HepG2 (cell line): ENCODE measurements around the gene NUP93. TPM values are rescaled to one million over a fixed set of nuclear protein-coding genes. Genes with fewer than 3 reads are reported as not detected.
A peak's percentile ranks its signal among the peaks of the same experiment; 100 is the strongest.

ENCODE experiments used
- HIVEP1 ChIP-seq: sonication (generic); formaldehyde crosslinking; IDR thresholded peaks from 2 replicates; pipeline ENCODE4 v1.4.0; 2020; ENCODE audit warnings: mild to moderate bottlenecking, missing genetic modification reagents
- NCOA5 ChIP-seq: sonication (generic); formaldehyde crosslinking; IDR thresholded peaks from 2 replicates; pipeline ENCODE4 v1.4.0; 2020; ENCODE audit warnings: missing genetic modification reagents
- STAG1 ChIP-seq: sonication (generic); formaldehyde crosslinking; IDR thresholded peaks from 2 replicates; pipeline ENCODE4 v1.4.0; 2020; ENCODE audit warnings: missing genetic modification reagents
- TAF1 ChIP-seq: sonication (generic); formaldehyde crosslinking; IDR thresholded peaks from 2 replicates; pipeline ENCODE4 v1.4.0; 2020; ENCODE audit warnings: missing genetic modification reagents
- ZFX ChIP-seq: sonication (generic); formaldehyde crosslinking; IDR thresholded peaks from 2 replicates; pipeline ENCODE4 v1.4.0; 2020; ENCODE audit warnings: mild to moderate bottlenecking, low read depth, missing genetic modification reagents, moderate library complexity
- ZNF335 ChIP-seq: sonication (generic); formaldehyde crosslinking; IDR thresholded peaks from 2 replicates; pipeline ENCODE4 v1.4.0; 2020; ENCODE audit warnings: missing genetic modification reagents
- ZNF577 ChIP-seq: sonication (generic); formaldehyde crosslinking; IDR thresholded peaks from 2 replicates; pipeline ENCODE4 v1.4.0; 2020; ENCODE audit warnings: mild to moderate bottlenecking, low read depth, missing genetic modification reagents, borderline replicate concordance
- polyA plus RNA-seq, 8 experiments: library from polyadenylated mRNA; depleted of rRNA in 3 of 8; stranded (reverse) in 7 of 8; unstranded in 1 of 8; fragments of >200 nt; fragmentation: Illumina TruSeq in 4 of 8; extraction: Trizol in 4 of 8; gene quantifications; 2 replicates each; pipeline versions ENCODE4 v1.2.1 to v1.2.3, GENCODE V29; 2011 to 2016; ENCODE audit warnings: low read depth in 4 of 8, missing spikeins in 1 of 8, mixed read lengths in 1 of 8; ENCODE audit not compliant: insufficient read depth in 1 of 8
- total RNA-seq, 5 experiments: library from RNA; depleted of rRNA; stranded (reverse); fragments of >200 nt; fragmentation: Illumina TruSeq; extraction: Trizol; gene quantifications; 2 replicates each; pipeline ENCODE4 v1.2.3, GENCODE V29; 2016; ENCODE audit warnings: low read depth in 1 of 5
- TF ChIP-seq, protein P1 (sequence below): sonication (generic); formaldehyde crosslinking; IDR thresholded peaks from 2 replicates; pipeline ENCODE4 v1.5.1; 2020; ENCODE audit warnings: mild to moderate bottlenecking, missing genetic modification reagents, moderate library complexity
- TF ChIP-seq, protein P2 (sequence below): sonication (generic); formaldehyde crosslinking; IDR thresholded peaks from 2 replicates; pipeline ENCODE4 v1.5.0; 2020; ENCODE audit warnings: mild to moderate bottlenecking, missing genetic modification reagents, moderate library complexity
- TF ChIP-seq, protein P3 (sequence below): sonication (generic); formaldehyde crosslinking; IDR thresholded peaks from 2 replicates; pipeline ENCODE4 v1.4.0; 2020; ENCODE audit warnings: mild to moderate bottlenecking, missing genetic modification reagents

Gene NUP93
- total and polyA plus RNA-seq, 2 of the 13 experiments (the other 11 are each of a cell fraction or from before 2014, with no cell fraction given) = 58.5 to 140 TPM

DNA sequence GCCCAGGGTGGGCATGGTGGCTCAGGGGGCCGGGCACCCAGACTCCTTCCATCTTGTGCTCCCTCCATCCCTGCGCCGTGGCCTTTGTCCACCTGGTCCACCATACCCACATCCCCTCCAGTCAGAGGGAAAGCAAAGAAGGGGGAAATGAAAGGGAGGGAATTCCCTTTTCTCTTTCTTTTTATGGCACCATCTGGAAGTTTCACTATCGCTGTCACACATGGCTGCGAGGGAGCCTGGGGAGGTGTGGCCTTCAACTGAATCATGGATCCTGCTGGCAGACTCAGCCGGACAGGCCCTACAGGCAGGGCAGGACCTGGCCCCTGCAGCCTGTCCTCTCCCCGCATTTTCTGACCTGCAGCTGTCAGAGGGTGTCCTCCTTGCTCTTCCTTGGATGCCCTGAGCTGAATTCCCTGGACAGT is 141.3 kb downstream of the NUP93 start (continued):
- TF ChIP-seq, protein P1, sequence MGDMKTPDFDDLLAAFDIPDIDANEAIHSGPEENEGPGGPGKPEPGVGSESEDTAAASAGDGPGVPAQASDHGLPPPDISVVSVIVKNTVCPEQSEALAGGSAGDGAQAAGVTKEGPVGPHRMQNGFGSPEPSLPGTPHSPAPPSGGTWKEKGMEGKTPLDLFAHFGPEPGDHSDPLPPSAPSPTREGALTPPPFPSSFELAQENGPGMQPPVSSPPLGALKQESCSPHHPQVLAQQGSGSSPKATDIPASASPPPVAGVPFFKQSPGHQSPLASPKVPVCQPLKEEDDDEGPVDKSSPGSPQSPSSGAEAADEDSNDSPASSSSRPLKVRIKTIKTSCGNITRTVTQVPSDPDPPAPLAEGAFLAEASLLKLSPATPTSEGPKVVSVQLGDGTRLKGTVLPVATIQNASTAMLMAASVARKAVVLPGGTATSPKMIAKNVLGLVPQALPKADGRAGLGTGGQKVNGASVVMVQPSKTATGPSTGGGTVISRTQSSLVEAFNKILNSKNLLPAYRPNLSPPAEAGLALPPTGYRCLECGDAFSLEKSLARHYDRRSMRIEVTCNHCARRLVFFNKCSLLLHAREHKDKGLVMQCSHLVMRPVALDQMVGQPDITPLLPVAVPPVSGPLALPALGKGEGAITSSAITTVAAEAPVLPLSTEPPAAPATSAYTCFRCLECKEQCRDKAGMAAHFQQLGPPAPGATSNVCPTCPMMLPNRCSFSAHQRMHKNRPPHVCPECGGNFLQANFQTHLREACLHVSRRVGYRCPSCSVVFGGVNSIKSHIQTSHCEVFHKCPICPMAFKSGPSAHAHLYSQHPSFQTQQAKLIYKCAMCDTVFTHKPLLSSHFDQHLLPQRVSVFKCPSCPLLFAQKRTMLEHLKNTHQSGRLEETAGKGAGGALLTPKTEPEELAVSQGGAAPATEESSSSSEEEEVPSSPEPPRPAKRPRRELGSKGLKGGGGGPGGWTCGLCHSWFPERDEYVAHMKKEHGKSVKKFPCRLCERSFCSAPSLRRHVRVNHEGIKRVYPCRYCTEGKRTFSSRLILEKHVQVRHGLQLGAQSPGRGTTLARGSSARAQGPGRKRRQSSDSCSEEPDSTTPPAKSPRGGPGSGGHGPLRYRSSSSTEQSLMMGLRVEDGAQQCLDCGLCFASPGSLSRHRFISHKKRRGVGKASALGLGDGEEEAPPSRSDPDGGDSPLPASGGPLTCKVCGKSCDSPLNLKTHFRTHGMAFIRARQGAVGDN (CRISPR knock-in tag) = peak; percentile 63
- TF ChIP-seq STAG1 (CRISPR knock-in tag) = peak; percentile 72
- TF ChIP-seq, protein P2, sequence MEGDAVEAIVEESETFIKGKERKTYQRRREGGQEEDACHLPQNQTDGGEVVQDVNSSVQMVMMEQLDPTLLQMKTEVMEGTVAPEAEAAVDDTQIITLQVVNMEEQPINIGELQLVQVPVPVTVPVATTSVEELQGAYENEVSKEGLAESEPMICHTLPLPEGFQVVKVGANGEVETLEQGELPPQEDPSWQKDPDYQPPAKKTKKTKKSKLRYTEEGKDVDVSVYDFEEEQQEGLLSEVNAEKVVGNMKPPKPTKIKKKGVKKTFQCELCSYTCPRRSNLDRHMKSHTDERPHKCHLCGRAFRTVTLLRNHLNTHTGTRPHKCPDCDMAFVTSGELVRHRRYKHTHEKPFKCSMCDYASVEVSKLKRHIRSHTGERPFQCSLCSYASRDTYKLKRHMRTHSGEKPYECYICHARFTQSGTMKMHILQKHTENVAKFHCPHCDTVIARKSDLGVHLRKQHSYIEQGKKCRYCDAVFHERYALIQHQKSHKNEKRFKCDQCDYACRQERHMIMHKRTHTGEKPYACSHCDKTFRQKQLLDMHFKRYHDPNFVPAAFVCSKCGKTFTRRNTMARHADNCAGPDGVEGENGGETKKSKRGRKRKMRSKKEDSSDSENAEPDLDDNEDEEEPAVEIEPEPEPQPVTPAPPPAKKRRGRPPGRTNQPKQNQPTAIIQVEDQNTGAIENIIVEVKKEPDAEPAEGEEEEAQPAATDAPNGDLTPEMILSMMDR (CRISPR knock-in tag) = peak; percentile 81
- TF ChIP-seq ZNF577 (CRISPR knock-in tag) = no peak
- TF ChIP-seq HIVEP1 (CRISPR knock-in tag) = no peak
- no peak for TF ChIP-seq TAF1
- TF ChIP-seq ZNF335 (CRISPR knock-in tag) = no peak
- no peak for TF ChIP-seq NCOA5 (CRISPR knock-in tag)
- TF ChIP-seq, protein P3, sequence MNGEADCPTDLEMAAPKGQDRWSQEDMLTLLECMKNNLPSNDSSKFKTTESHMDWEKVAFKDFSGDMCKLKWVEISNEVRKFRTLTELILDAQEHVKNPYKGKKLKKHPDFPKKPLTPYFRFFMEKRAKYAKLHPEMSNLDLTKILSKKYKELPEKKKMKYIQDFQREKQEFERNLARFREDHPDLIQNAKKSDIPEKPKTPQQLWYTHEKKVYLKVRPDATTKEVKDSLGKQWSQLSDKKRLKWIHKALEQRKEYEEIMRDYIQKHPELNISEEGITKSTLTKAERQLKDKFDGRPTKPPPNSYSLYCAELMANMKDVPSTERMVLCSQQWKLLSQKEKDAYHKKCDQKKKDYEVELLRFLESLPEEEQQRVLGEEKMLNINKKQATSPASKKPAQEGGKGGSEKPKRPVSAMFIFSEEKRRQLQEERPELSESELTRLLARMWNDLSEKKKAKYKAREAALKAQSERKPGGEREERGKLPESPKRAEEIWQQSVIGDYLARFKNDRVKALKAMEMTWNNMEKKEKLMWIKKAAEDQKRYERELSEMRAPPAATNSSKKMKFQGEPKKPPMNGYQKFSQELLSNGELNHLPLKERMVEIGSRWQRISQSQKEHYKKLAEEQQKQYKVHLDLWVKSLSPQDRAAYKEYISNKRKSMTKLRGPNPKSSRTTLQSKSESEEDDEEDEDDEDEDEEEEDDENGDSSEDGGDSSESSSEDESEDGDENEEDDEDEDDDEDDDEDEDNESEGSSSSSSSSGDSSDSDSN (CRISPR knock-in tag) = 0 out of 2 replicates have a peak, but pooled peaks have one; percentile 13
- peak; percentile 44; the same call in 1 of the 2 replicates for TF ChIP-seq ZFX (CRISPR knock-in tag)
- TF ChIP-seq, all 625 proteins: peak for 8
